Activated CD4-positive, alpha-beta T cell treated with anti-CD3 and anti-CD28 coated beads, Interleukin-2, amount 10 ng/mL, durations not matched to agents 24 days and 14 days (primary cell): ENCODE data around the gene FILIP1L. TPM values are rescaled to one million over a fixed set of nuclear protein-coding genes. Genes with fewer than 3 reads are reported as not detected.

Experiments
- DNase-seq: peaks from one replicate; pipeline ENCODE4 v3.0.0; 2022
- H3K27ac Mint-ChIP-seq: one replicate; pipeline ENCODE4 v1.8.0; 2022; ENCODE audit warnings: mild to moderate bottlenecking, mixed read lengths
- H3K27me3 Mint-ChIP-seq: one replicate; pipeline ENCODE4 v1.8.0; 2022; ENCODE audit warnings: mixed read lengths
- H3K36me3 Mint-ChIP-seq: one replicate; pipeline ENCODE4 v1.8.0; 2022; ENCODE audit warnings: low read depth, mild to moderate bottlenecking, mixed read lengths
- H3K4me1 Mint-ChIP-seq: one replicate; pipeline ENCODE4 v1.8.0; 2021; ENCODE audit warnings: mixed read lengths
- H3K4me3 Mint-ChIP-seq: one replicate; pipeline ENCODE4 v1.8.0; 2022; ENCODE audit warnings: mild to moderate bottlenecking, moderate library complexity, mixed read lengths
- H3K9me3 Mint-ChIP-seq: one replicate; pipeline ENCODE4 v1.8.0; 2021; ENCODE audit warnings: mixed read lengths
- intact Hi-C: fragments of 100-400 bp; cut with micrococcal nuclease; formaldehyde crosslinking; loops from one replicate; pipeline ENCODE4 v1.15.1; 2023
- total RNA-seq: library from RNA; stranded (reverse); gene quantifications from 2 replicates; pipeline ENCODE4 v1.2.3, GENCODE V29; 2022

FILIP1L gene
- total RNA-seq, 1 donor from 2014 or later: 1.4 TPM

- Mint-ChIP-seq H3K27me3 (peaks cover 1% of the 10 kb centered on the region), H3K9me3 (no peaks in the 10 kb centered on the region)
These were observed 68.6 kb downstream of the FILIP1L start for GRCh38 chr3:100045696-100046095.

GRCh38 chr3:100044369-100044768, 69.9 kb downstream of the FILIP1L start:
- intact Hi-C loops: no loop called here
- no peaks in the 10 kb centered on the region for H3K9me3 Mint-ChIP-seq
- no peak overlapping the region for H3K4me3 Mint-ChIP-seq
- H3K36me3 Mint-ChIP-seq: no peaks in the 10 kb centered on the region
- H3K4me1 Mint-ChIP-seq: peaks cover 11% of the 10 kb centered on the region
- no peak for DNase-seq
- H3K27ac Mint-ChIP-seq: no peak overlapping the region
- H3K27me3 Mint-ChIP-seq: peaks cover 1% of the 10 kb centered on the region

More at GRCh38 chr3:100045696-100046095, 68.6 kb downstream of the FILIP1L start:
- DNase-seq: no peak
- intact Hi-C loops: no loop called here
- Mint-ChIP-seq H3K27ac (no peak overlapping the region), H3K36me3 (no peaks in the 10 kb centered on the region), H3K4me1 (peaks cover 11% of the 10 kb centered on the region), H3K4me3 (no peak overlapping the region)

- Mint-ChIP-seq H3K9me3 (no peaks in the 10 kb centered on the region), H3K27me3 (peaks cover 1% of the 10 kb centered on the region), H3K4me1 (peaks cover 13% of the 10 kb centered on the region), H3K4me3 (no peak overlapping the region), H3K36me3 (no peaks in the 10 kb centered on the region), H3K27ac (no peak overlapping the region)
- intact Hi-C loops: no loop called here
- no peak for DNase-seq
These were observed 71.0 kb downstream of the FILIP1L start for GRCh38 chr3:100043271-100043670.

GRCh38 chr3:100042166-100042981, 71.9 kb downstream of the FILIP1L start:
- Mint-ChIP-seq H3K27me3 (peaks cover 1% of the 10 kb centered on the region), H3K9me3 (no peaks in the 10 kb centered on the region), H3K27ac (no peak overlapping the region), H3K4me3 (no peak overlapping the region), H3K36me3 (no peaks in the 10 kb centered on the region), H3K4me1 (peaks cover 8% of the 10 kb centered on the region)
- intact Hi-C loops: no loop called here
- no peak for DNase-seq

GRCh38 chr3:100041328-100041749, 73.0 kb downstream of the FILIP1L start:
- H3K27me3 Mint-ChIP-seq: peaks cover 1% of the 10 kb centered on the region
- H3K9me3 Mint-ChIP-seq: no peaks in the 10 kb centered on the region
- H3K27ac Mint-ChIP-seq: no peak overlapping the region
- no peaks in the 10 kb centered on the region for H3K36me3 Mint-ChIP-seq
- peaks cover 5% of the 10 kb centered on the region for H3K4me1 Mint-ChIP-seq
- intact Hi-C loops: no loop called here
- no peak overlapping the region for H3K4me3 Mint-ChIP-seq
- DNase-seq: no peak

- Mint-ChIP-seq H3K9me3 (no peaks in the 10 kb centered on the region), H3K4me3 (no peak overlapping the region), H3K27me3 (no peaks in the 10 kb centered on the region), H3K27ac (no peak overlapping the region), H3K36me3 (no peaks in the 10 kb centered on the region), H3K4me1 (peaks cover 4% of the 10 kb centered on the region)
- intact Hi-C loops: no loop called here
- DNase-seq: no peak
These were observed 73.7 kb downstream of the FILIP1L start for GRCh38 chr3:100040451-100041225.

- Mint-ChIP-seq H3K9me3 (no peaks in the 10 kb centered on the region), H3K4me1 (peaks cover 4% of the 10 kb centered on the region), H3K4me3 (no peak overlapping the region), H3K27ac (no peak overlapping the region), H3K27me3 (no peaks in the 10 kb centered on the region), H3K36me3 (no peaks in the 10 kb centered on the region)
- DNase-seq: no peak
- intact Hi-C loops: no loop called here
These were observed 75.2 kb downstream of the FILIP1L start for GRCh38 chr3:100039075-100039474.

- Mint-ChIP-seq H3K36me3 (peaks cover 4% of the 10 kb centered on the region), H3K27ac (no peak overlapping the region), H3K27me3 (no peaks in the 10 kb centered on the region), H3K4me3 (no peak overlapping the region), H3K4me1 (peaks cover 9% of the 10 kb centered on the region), H3K9me3 (no peaks in the 10 kb centered on the region)
- intact Hi-C loops: no loop called here
- DNase-seq: no peak
These were observed 80.3 kb downstream of the FILIP1L start for GRCh38 chr3:100033903-100034471.

- DNase-seq: no peak
- intact Hi-C loops: no loop called here
- Mint-ChIP-seq H3K4me1 (peaks cover 6% of the 10 kb centered on the region), H3K27me3 (no peaks in the 10 kb centered on the region), H3K9me3 (no peaks in the 10 kb centered on the region), H3K36me3 (peaks cover 4% of the 10 kb centered on the region), H3K27ac (no peak overlapping the region), H3K4me3 (no peak overlapping the region)
These were observed 81.1 kb downstream of the FILIP1L start for GRCh38 chr3:100033184-100033583.

- no peak for DNase-seq
- Mint-ChIP-seq H3K9me3 (no peaks in the 10 kb centered on the region), H3K4me1 (peaks cover 6% of the 10 kb centered on the region), H3K36me3 (peaks cover 4% of the 10 kb centered on the region), H3K27me3 (no peaks in the 10 kb centered on the region), H3K4me3 (no peak overlapping the region), H3K27ac (no peak overlapping the region)
- intact Hi-C loops: no loop called here
These were observed 82.1 kb downstream of the FILIP1L start for GRCh38 chr3:100032243-100032642.

GRCh38 chr3:100030914-100031425, 83.3 kb downstream of the FILIP1L start:
- intact Hi-C loops: no loop called here
- H3K4me1 Mint-ChIP-seq: peaks cover 6% of the 10 kb centered on the region
- H3K4me3 Mint-ChIP-seq: no peak overlapping the region
- peaks cover 4% of the 10 kb centered on the region for H3K36me3 Mint-ChIP-seq
- DNase-seq: no peak
- H3K27me3 Mint-ChIP-seq: no peaks in the 10 kb centered on the region
- H3K9me3 Mint-ChIP-seq: no peaks in the 10 kb centered on the region
- no peak overlapping the region for H3K27ac Mint-ChIP-seq

- intact Hi-C loops: no loop called here
- peaks cover 6% of the 10 kb centered on the region for H3K4me1 Mint-ChIP-seq
These were observed 84.0 kb downstream of the FILIP1L start for GRCh38 chr3:100030346-100030745.

GRCh38 chr3:100029689-100030088, 84.6 kb downstream of the FILIP1L start:
- Mint-ChIP-seq H3K36me3 (peaks cover 4% of the 10 kb centered on the region), H3K4me3 (no peak overlapping the region), H3K27ac (no peak overlapping the region), H3K4me1 (peaks cover 6% of the 10 kb centered on the region), H3K9me3 (no peaks in the 10 kb centered on the region), H3K27me3 (no peaks in the 10 kb centered on the region)
- intact Hi-C loops: no loop called here
- DNase-seq: no peak

More at GRCh38 chr3:100030346-100030745, 84.0 kb downstream of the FILIP1L start:
- no peak overlapping the region for H3K27ac Mint-ChIP-seq
- H3K27me3 Mint-ChIP-seq: no peaks in the 10 kb centered on the region
- no peaks in the 10 kb centered on the region for H3K9me3 Mint-ChIP-seq
- no peak overlapping the region for H3K4me3 Mint-ChIP-seq
- H3K36me3 Mint-ChIP-seq: peaks cover 4% of the 10 kb centered on the region
- no peak for DNase-seq

GRCh38 chr3:100029052-100029451, 85.2 kb downstream of the FILIP1L start:
- peaks cover 4% of the 10 kb centered on the region for H3K36me3 Mint-ChIP-seq
- H3K27me3 Mint-ChIP-seq: no peaks in the 10 kb centered on the region
- peaks cover 6% of the 10 kb centered on the region for H3K4me1 Mint-ChIP-seq
- DNase-seq: no peak
- H3K4me3 Mint-ChIP-seq: no peak overlapping the region
- no peaks in the 10 kb centered on the region for H3K9me3 Mint-ChIP-seq
- intact Hi-C loops: no loop called here
- no peak overlapping the region for H3K27ac Mint-ChIP-seq
